H1 (cell line): ENCODE measurements around the gene CEBPG. TPM values are rescaled to one million over a fixed set of nuclear protein-coding genes. Genes with fewer than 3 reads are reported as not detected.

ENCODE experiments used
- CTCF ChIA-PET: fragments of 300-600 bp; sonication (Branson Sonifier 250); formaldehyde crosslinking; loops from one replicate; lab custom pipeline; 2021; ENCODE audit not compliant: partially characterized antibody; lab: Charles Lee
- POLR2A ChIA-PET: fragments of 300-600 bp; sonication (Branson Sonifier 250); formaldehyde crosslinking; loops from one replicate; lab custom pipeline; 2021; ENCODE audit warnings: inconsistent platforms; ENCODE audit not compliant: partially characterized antibody; lab: Charles Lee
- DNase-seq, 2 experiments: peaks; one replicate each; pipeline versions ENCODE4 v3.0.0 to v3.0.0-alpha.2; 2010 to 2022; ENCODE audit warnings: low spot score in 2 of 2, low read depth in 1 of 2, mixed read lengths in 1 of 2
- FAIRE-seq: peaks from 2 replicates; lab custom pipeline; 2011; peaks lifted over from hg19 to GRCh38; lab: Jason Lieb, UNC
- H2AFZ ChIP-seq: 2 replicates; pipeline ENCODE4 v1.8.1; 2012; ENCODE audit warnings: low read length, inconsistent platforms
- H2AK5ac ChIP-seq: 2 replicates; pipeline ENCODE4 v1.6.1; 2013; ENCODE audit warnings: low read depth, low read length
- H2BK120ac ChIP-seq: replicated peaks from 2 replicates; pipeline ENCODE3; 2013; ENCODE audit warnings: low read depth, low read length, inconsistent platforms
- H2BK12ac ChIP-seq: 2 replicates; pipeline ENCODE4 v1.6.1; 2013; ENCODE audit warnings: low read depth, low read length
- H2BK15ac ChIP-seq: 2 replicates; pipeline ENCODE4 v1.6.1; 2013; ENCODE audit warnings: low read length
- H2BK20ac ChIP-seq: 2 replicates; pipeline ENCODE4 v1.6.1; 2013; ENCODE audit warnings: low read length
- H2BK5ac ChIP-seq: 2 replicates; pipeline ENCODE4 v1.6.1; 2013; ENCODE audit warnings: low read depth, low read length
- H3K14ac ChIP-seq: 2 replicates; pipeline ENCODE4 v1.6.1; 2013; ENCODE audit warnings: inconsistent platforms; ENCODE audit not compliant: insufficient read length
- H3K18ac ChIP-seq: 2 replicates; pipeline ENCODE4 v1.6.1; 2013; ENCODE audit warnings: low read length; ENCODE audit errors: extremely low read depth
- H3K23ac ChIP-seq: 2 replicates; pipeline ENCODE4 v1.6.1; 2013; ENCODE audit warnings: inconsistent platforms; ENCODE audit not compliant: insufficient read length
- H3K23me2 ChIP-seq: 2 replicates; pipeline ENCODE4 v1.6.1; 2013; ENCODE audit warnings: low read depth, low read length
- H3K27ac ChIP-seq: 2 replicates; pipeline ENCODE4 v1.6.1; 2011; ENCODE audit warnings: low read depth, low read length, inconsistent platforms
- H3K27me3 ChIP-seq, 4 experiments: replicated peaks in 1 of 4; 1 replicate in 1 of 4; 2 replicates in 3 of 4; pipeline versions ENCODE4 v1.6.1 to v1.8.1; 2011 to 2013; ENCODE audit warnings: low read length in 3 of 4, mild to moderate bottlenecking in 3 of 4, inconsistent platforms in 2 of 4, mixed read lengths in 2 of 4, moderate library complexity in 1 of 4; ENCODE audit not compliant: control insufficient read depth in 3 of 4, insufficient read depth in 3 of 4; ENCODE audit errors: extremely low read depth in 1 of 4
- H3K36me3 ChIP-seq, 4 experiments: 2 replicates each; pipeline versions ENCODE4 v1.6.1 to v1.8.1; 2011 to 2013; ENCODE audit warnings: mild to moderate bottlenecking in 4 of 4, low read length in 3 of 4, moderate library complexity in 2 of 4, control low read depth in 1 of 4, inconsistent platforms in 1 of 4; ENCODE audit not compliant: insufficient read depth in 4 of 4, control insufficient read depth in 2 of 4
- H3K4ac ChIP-seq: replicated peaks from 2 replicates; pipeline ENCODE3; 2013; ENCODE audit warnings: low read length, low read depth, mixed read lengths, inconsistent platforms; ENCODE audit not compliant: insufficient read length
- H3K4me1 ChIP-seq, 4 experiments: replicated peaks in 1 of 4; 1 replicate in 1 of 4; 2 replicates in 3 of 4; pipeline versions ENCODE4 v1.6.1 to v1.8.1; 2011 to 2013; ENCODE audit warnings: low read length in 3 of 4, inconsistent platforms in 2 of 4, mixed read lengths in 1 of 4; ENCODE audit not compliant: insufficient read depth in 4 of 4, control insufficient read depth in 3 of 4
- H3K4me2 ChIP-seq, 2 experiments: 2 replicates each; pipeline versions ENCODE4 v1.6.1 to v1.8.1; 2011 to 2013; ENCODE audit warnings: low read depth in 2 of 2, low read length in 2 of 2, control low read depth in 1 of 2, inconsistent platforms in 1 of 2, mild to moderate bottlenecking in 1 of 2; ENCODE audit not compliant: insufficient read depth in 1 of 2
- H3K4me3 ChIP-seq, 4 experiments: fragments of 200-600, 300-600 bp in 1 of 4; sonication (generic), shearing (Covaris generic), sonication (Bioruptor Twin) in 1 of 4; 2 replicates each; pipeline versions ENCODE4 v1.5.1 to v1.8.1; 2011 to 2016; ENCODE audit warnings: low read length in 4 of 4, low read depth in 3 of 4, control low read depth in 2 of 4, inconsistent platforms in 2 of 4, mild to moderate bottlenecking in 2 of 4, mixed read lengths in 1 of 4, moderate library complexity in 1 of 4; ENCODE audit not compliant: insufficient read depth in 2 of 4; ENCODE audit errors: extremely low read depth in 1 of 4
- H3K56ac ChIP-seq: replicated peaks from 2 replicates; pipeline ENCODE3; 2013; ENCODE audit warnings: low read depth, mild to moderate bottlenecking, mixed read lengths, low read length, inconsistent platforms; ENCODE audit not compliant: insufficient read length
- H3K79me1 ChIP-seq: 2 replicates; pipeline ENCODE4 v1.6.1; 2013; ENCODE audit warnings: low read depth, low read length, control low read depth
- H3K79me2 ChIP-seq, 2 experiments: 2 replicates each; pipeline versions ENCODE4 v1.6.1 to v1.8.1; 2012 to 2013; ENCODE audit warnings: low read length in 2 of 2, mild to moderate bottlenecking in 2 of 2, inconsistent platforms in 1 of 2; ENCODE audit not compliant: insufficient read depth in 2 of 2, control insufficient read depth in 1 of 2
- H3K9ac ChIP-seq, 4 experiments: replicated peaks in 1 of 4; 1 replicate in 1 of 4; 2 replicates in 3 of 4; pipeline versions ENCODE4 v1.6.1 to v1.8.1; 2011 to 2013; ENCODE audit warnings: low read depth in 3 of 4, low read length in 3 of 4, control low read depth in 2 of 4, mild to moderate bottlenecking in 2 of 4, moderate library complexity in 2 of 4, inconsistent platforms in 1 of 4; ENCODE audit errors: extremely low read depth in 1 of 4
- H3K9me3 ChIP-seq, 2 experiments: 2 replicates each; pipeline versions ENCODE4 v1.6.1 to v1.8.1; 2012 to 2013; ENCODE audit warnings: mild to moderate bottlenecking in 2 of 2, moderate library complexity in 2 of 2, control low read depth in 1 of 2, inconsistent platforms in 1 of 2, low read depth in 1 of 2, low read length in 1 of 2, mixed read lengths in 1 of 2; ENCODE audit not compliant: insufficient read depth in 2 of 2
- H4K20me1 ChIP-seq, 2 experiments: replicated peaks in 1 of 2; 2 replicates each; pipeline versions ENCODE3 to v1.8.1; 2011 to 2013; ENCODE audit warnings: inconsistent platforms in 2 of 2, low read length in 2 of 2, mild to moderate bottlenecking in 1 of 2; ENCODE audit not compliant: insufficient read depth in 2 of 2, control insufficient read depth in 1 of 2
- H4K5ac ChIP-seq: 2 replicates; pipeline ENCODE4 v1.6.1; 2013; ENCODE audit warnings: low read length, low read depth, mixed read lengths, inconsistent platforms; ENCODE audit not compliant: insufficient read length
- H4K8ac ChIP-seq: 2 replicates; pipeline ENCODE4 v1.8.0; 2013; ENCODE audit warnings: mild to moderate bottlenecking, moderate library complexity, low read length, inconsistent platforms; ENCODE audit not compliant: insufficient read depth; ENCODE audit errors: extremely low read depth
- H4K91ac ChIP-seq: replicated peaks from 2 replicates; pipeline ENCODE3; 2013; ENCODE audit warnings: low read length, mixed read lengths, inconsistent platforms; ENCODE audit not compliant: insufficient read length
- CHD2 ChIP-seq: IDR thresholded peaks from 2 replicates; pipeline ENCODE4 v1.6.1; 2012; ENCODE audit warnings: low read length, improper control_type of control experiment
- GABPA ChIP-seq: IDR thresholded peaks from 2 replicates; pipeline ENCODE4 v1.6.1; 2011; ENCODE audit warnings: mild to moderate bottlenecking, low read length, moderate library complexity, borderline replicate concordance; ENCODE audit not compliant: insufficient read depth
- HDAC6 ChIP-seq: IDR thresholded peaks from one replicate; pipeline ENCODE4 v1.7.1; 2012; ENCODE audit warnings: low read depth, mild to moderate bottlenecking, inconsistent platforms, low read length, moderate library complexity
- POLR2A ChIP-seq, 2 experiments: IDR thresholded peaks; 1 replicate in 1 of 2; 2 replicates in 1 of 2; pipeline ENCODE4 v1.6.1; 2011; ENCODE audit warnings: low read depth in 2 of 2, low read length in 2 of 2, mild to moderate bottlenecking in 2 of 2; ENCODE audit errors: control extremely low read depth in 1 of 2
- RBBP5 ChIP-seq: IDR thresholded peaks from 2 replicates; pipeline ENCODE4 v1.7.1; 2012; ENCODE audit warnings: low read depth, mild to moderate bottlenecking, inconsistent platforms, low read length, moderate library complexity, borderline replicate concordance
- RFX5 ChIP-seq: IDR thresholded peaks from 2 replicates; pipeline ENCODE4 v1.6.1; 2011; ENCODE audit warnings: low read depth, low read length, improper control_type of control experiment, borderline replicate concordance
- SIX5 ChIP-seq: IDR thresholded peaks from 2 replicates; pipeline ENCODE4 v1.6.1; 2011; ENCODE audit warnings: mild to moderate bottlenecking, low read depth, low read length
- TBP ChIP-seq: IDR thresholded peaks from 2 replicates; pipeline ENCODE4 v1.6.1; 2011; ENCODE audit warnings: low read depth, low read length, improper control_type of control experiment
- ZNF274 ChIP-seq: IDR thresholded peaks from 2 replicates; pipeline ENCODE4 v1.7.0; 2012; ENCODE audit warnings: low read length, borderline replicate concordance; ENCODE audit errors: extremely low read depth
- WGBS, 2 experiments: shearing (Covaris generic) in 1 of 2; methylation state at CpG; one replicate each; pipeline versions ENCODE4 v1.1.6 to v1.1.7; 2013 to 2015; ENCODE audit warnings: low lambda C conversion rate in 2 of 2, mixed read lengths in 2 of 2, inconsistent platforms in 1 of 2, low coverage in 1 of 2, missing lambda C conversion rate in 1 of 2; ENCODE audit not compliant: insufficient replicate concordance in 2 of 2, insufficient coverage in 1 of 2, insufficient read length in 1 of 2; ENCODE audit errors: extremely low coverage in 1 of 2, missing lambda C conversion rate in 1 of 2; 5-methylcytosine and 5-hydroxymethylcytosine counted together
- polyA plus RNA-seq, 7 experiments: library from polyadenylated mRNA; depleted of rRNA in 3 of 7; stranded (reverse) in 5 of 7; unstranded in 2 of 7; fragments of >200 nt in 5 of 7; fragments of 200-250 nt in 2 of 7; gene quantifications; 1 replicate in 5 of 7; 2 replicates in 1 of 7; 4 replicates in 1 of 7; pipeline versions ENCODE4 v1.2.1 to v1.2.3, GENCODE V29; 2011 to 2013; ENCODE audit warnings: missing spikeins in 2 of 7, mixed read lengths in 2 of 7
- total RNA-seq: library from RNA; stranded (reverse); fragmentation: NEBNext Ultra II Directional; extraction: Animal tissue kit (Norgen Biotek cat#: 25700); gene quantifications from 2 replicates; pipeline ENCODE4 v1.2.1, GENCODE V29; 2021
- TF ChIP-seq, protein P1 (sequence below): IDR thresholded peaks from 2 replicates; pipeline ENCODE4 v1.6.1; 2012; ENCODE audit warnings: low read length, inconsistent platforms

Gene CEBPG
- total and polyA plus RNA-seq, 2 of the 8 experiments (the other 6 are each of a cell fraction or from before 2014, with no cell fraction given): 12.3 to 35.4 TPM

DNA sequence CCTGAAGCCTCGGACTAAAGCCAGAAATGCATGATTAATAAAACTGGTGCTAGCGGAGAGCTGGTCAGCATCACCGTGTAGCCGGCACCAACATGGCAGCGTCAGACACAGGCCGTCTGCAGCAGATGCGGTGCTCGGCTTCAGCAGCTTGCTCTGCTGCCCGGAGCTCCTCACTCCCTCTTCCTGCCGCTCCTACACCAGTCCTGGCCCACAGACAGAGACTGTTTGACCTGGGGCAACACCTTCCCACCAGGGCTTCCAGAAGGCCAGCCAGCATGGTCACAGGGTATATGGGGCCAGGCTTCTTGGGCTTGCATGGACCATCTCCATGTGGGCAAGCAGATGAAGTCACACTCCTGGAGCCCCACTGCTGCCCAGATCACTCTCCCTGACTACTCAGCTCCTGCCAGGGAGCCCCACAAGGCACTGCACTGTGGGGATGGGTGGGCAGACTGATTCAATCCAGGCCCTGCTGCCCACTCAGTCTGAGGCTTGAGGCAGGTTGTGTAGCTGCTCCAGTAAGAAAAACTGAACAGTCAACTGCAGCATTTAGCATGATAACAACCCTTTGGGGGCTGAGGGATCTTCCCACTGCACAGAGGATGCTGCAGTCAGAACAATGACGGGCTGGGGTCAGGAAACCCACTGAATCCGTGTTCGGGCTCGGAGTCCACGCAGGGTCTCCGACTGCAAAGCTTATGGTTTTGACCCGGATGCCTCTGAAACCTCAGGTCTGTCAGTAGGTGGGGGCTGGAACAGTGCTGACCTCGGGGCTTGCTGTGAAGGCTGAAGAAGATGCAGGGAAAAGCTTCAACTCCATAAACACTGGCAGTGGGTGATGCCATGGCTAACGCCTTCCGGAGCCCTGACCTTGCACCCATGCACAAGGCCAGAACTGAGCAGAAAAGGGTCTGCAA lies 45.6 kb downstream of the CEBPG start:
- Histone ChIP-seq H3K4ac (no peak overlapping the region), H3K23me2 (peaks cover 9% of the 10 kb centered on the region; the same call in 1 of the 2 replicates), H3K36me3 (no peaks in the 10 kb centered on the region), H2BK5ac (no peak overlapping the region), H3K4me2 (no peak overlapping the region; a peak in 1 of 4 replicates), H3K14ac (no peak overlapping the region), H4K8ac (no peak overlapping the region), H3K27ac (no peak overlapping the region), H2BK15ac (no peak overlapping the region), H3K9me3 (no peaks in the 10 kb centered on the region), H2AK5ac (no peak overlapping the region), H4K91ac (no peak overlapping the region), H2BK20ac (no peak overlapping the region), H4K20me1 (peaks cover 6 to 24% of the 10 kb centered on the region in 2 experiments), H3K79me1 (no peaks in the 10 kb centered on the region), H3K9ac (no peak overlapping the region), H3K79me2 (no peaks in the 10 kb centered on the region), H2BK120ac (no peak overlapping the region), H3K23ac (no peak overlapping the region), H3K18ac (no peak overlapping the region), H3K27me3 (no peaks in the 10 kb centered on the region), H3K4me3 (no peak overlapping the region; a peak in 1 of 8 replicates), H2AFZ (no peak overlapping the region), H3K4me1 (peaks cover 0 to 12% (median 4%) of the 10 kb centered on the region in 4 experiments; a peak in 4 of 7 replicates), H3K56ac (no peak overlapping the region), H4K5ac (no peak overlapping the region), H2BK12ac (no peak overlapping the region)
- DNase-seq: no peak
- ChIA-PET POLR2A (interaction anchor here (0.7 to 1.8 kb wide), 3 partner anchors 9 to 45 kb away, joined by 3 to 4 read pairs (median 3); partner anchors contain the start of gene CEBPG), CTCF (interaction anchor here (0.6 to 7.5 kb wide), 16 partner anchors 8 to 358 kb away, joined by 3 to 79 read pairs (median 4); no protein-coding TSS in a partner anchor)
- FAIRE-seq: no peak
- WGBS, 2 experiments: 87% methylated on average over 20 of the region's 20 CpGs; no CpG with 5 or more reads in 1 of the 2 experiments
- TF ChIP-seq, protein P1, sequence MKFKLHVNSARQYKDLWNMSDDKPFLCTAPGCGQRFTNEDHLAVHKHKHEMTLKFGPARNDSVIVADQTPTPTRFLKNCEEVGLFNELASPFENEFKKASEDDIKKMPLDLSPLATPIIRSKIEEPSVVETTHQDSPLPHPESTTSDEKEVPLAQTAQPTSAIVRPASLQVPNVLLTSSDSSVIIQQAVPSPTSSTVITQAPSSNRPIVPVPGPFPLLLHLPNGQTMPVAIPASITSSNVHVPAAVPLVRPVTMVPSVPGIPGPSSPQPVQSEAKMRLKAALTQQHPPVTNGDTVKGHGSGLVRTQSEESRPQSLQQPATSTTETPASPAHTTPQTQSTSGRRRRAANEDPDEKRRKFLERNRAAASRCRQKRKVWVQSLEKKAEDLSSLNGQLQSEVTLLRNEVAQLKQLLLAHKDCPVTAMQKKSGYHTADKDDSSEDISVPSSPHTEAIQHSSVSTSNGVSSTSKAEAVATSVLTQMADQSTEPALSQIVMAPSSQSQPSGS: no peak
- TF ChIP-seq TBP (no peak), POLR2A (IDR thresholded peaks at IDR 0.05; ENCODE audit: control extremely low read depth in 1 of 2, low read depth in 2 of 2, low read length in 2 of 2) (no peak), GABPA (no peak), SIX5 (no peak), CHD2 (no peak), HDAC6 (no peak), RBBP5 (no peak), RFX5 (no peak), ZNF274 (no peak)
